Effector CD8-positive, alpha-beta T cell (primary cell): Measurements from ENCODE around the gene ACVR2B.
A peak's percentile ranks its signal among the peaks of the same experiment; 100 is the strongest.
"Not testable (repeated sequence)": the region's sequence is repeated elsewhere in the genome, so short reads cannot be mapped to it uniquely, and the experiment has no call there.

ENCODE experiments used
- DNase-seq: peaks from one replicate; lab custom pipeline; 2025; lab: John Stamatoyannopoulos, UW
- total RNA-seq, 4 experiments: gene quantifications; one replicate each; lab custom pipeline; 2026; lab: John Stamatoyannopoulos, UW

ACVR2B gene
- total RNA-seq: 18.8 to 28.4 (median 22.9) reads per million in 4 experiments

- DNase-seq: peak; percentile 63
Measured at GRCh38 chr3:38453075-38453912, at the start of gene ACVR2B. TSS of gene ACVR2B (plus strand) at chr3:38453890. CDS start at chr3:38454323, 433 bp downstream.

GRCh38 chr3:38404286-38404685 lies 49.4 kb upstream of the ACVR2B start:
- DNase-seq: no peak

GRCh38 chr3:38411591-38411990 lies 42.1 kb upstream of the ACVR2B start:
- no peak for DNase-seq

GRCh38 chr3:38420758-38421157 lies 32.9 kb upstream of the ACVR2B start:
- DNase-seq: not testable (repeated sequence)

- DNase-seq: no peak
Measured at GRCh38 chr3:38421679-38422336, 31.9 kb upstream of the ACVR2B start.

DNA sequence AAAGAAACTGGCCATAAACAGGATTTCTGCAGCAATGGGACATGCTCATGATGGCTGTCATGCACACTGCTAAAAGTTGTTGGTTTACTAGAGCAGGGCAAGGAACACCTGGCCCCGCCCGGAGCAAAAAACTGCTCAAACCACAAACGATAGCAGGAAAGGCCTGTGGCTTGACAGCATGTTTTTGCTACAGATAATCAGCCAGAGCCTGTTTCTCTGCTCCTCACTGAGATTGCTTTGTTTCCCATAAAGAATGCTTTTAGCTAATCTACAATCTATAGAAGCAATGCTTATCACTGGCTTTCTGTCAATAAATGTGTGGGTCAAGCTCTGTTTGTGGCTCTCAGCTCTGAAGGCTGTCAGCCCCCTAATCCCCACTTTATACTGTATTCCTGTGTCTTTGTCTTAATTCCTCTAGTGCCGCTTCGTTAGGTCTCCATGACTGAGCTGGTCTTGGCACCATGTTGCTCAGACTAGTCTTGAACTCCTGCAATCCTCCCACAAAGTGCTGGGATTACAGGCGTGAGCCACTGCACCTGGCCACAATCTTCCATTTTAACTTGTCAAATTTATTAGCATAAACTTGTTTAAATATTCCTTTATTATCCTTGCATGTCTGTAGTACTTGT lies 26.8 kb upstream of the ACVR2B start:
- not testable (repeated sequence) for DNase-seq

DNA sequence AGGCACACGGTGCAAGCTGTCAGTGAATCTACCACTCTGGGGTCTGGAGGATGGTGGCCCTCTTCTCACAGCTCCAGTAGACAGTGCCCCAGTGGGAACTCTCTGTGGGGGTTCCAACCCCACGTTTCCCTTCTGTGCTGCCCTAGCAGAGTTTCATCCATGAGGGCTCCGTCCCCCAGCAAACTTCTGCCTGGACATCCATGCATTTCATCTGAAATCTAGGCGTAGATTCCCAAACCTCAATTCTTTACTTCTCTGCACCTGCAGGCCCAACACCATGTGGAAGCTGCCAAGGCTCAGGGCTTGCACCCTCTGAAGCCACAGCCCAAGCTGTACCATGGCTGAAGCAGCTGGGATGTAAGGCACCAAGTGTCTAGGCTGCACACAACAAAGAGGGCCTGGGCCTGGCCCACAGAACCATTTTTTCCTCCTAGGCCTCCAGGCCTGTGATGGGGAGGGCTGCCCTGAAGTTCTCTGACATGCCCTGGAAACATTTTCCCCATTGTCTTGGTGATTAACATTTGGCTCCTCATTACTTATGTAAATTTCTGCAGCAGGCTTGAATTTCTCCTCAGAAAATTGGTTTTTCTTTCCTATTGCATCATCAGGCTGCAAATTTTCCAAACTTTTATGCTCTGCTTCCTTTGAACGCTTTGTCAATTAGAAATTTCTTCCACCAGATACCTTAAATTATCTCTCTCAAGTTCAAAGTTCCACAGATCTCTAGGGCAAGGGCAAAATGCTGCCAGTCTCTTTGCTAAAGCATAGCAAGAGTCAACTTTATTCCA lies 20.6 kb upstream of the ACVR2B start:
- DNase-seq: not testable (repeated sequence)

- DNase-seq: not testable (repeated sequence)
Measured at GRCh38 chr3:38433661-38434060, 20.0 kb upstream of the ACVR2B start.

DNA sequence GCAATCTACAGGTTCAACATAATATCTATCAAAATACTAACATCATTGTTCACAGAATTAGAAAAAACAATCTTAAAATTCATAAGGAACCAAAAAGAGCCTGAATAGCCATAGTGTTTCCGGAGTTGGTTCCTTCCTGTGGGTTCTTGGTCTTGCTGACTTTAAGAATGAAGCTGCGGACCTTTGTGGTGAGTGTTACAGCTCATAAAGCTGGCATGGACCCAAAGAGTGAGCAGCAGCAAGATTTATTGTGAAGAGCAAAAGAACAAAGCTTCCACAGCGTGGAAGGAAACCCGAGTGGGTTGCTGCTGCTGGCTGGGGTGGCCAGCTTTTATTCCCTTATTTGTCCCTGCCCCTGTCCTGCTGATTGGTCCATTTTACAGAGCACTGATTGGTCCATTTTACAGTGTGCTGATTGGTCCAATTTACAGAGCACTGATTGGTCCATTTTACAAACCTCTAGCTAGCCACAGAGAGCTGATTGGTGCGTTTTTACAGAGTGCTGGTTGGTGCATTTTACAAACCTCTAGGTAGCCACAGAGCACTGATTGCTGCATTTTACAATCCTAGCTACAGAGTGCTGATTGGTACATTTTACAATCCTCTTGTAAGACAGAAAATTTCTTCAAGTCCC lies 15.1 kb upstream of the ACVR2B start:
- DNase-seq: not testable (repeated sequence)

DNA sequence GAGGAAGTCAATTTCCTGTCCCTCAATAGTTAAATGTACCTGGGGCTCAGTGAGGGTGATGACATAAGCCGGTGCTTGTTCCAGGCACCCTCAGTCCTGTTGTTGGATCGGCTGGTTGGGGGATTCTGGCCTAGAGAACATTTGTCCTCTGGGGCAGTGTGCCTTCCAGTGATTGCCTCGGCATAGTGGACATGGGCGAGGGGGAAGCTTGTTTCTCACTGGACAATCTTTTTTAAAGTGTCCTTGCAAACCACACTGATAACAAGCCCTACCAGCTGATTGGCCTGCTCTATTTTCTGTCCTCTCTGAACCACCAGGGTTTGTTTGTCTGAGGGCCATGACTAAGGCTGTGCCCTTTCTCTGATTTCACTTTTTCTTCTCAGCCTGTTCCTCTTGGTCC lies 10.5 kb upstream of the ACVR2B start:
- not testable (repeated sequence) for DNase-seq

- DNase-seq: no peak
Measured at GRCh38 chr3:38446085-38446686, 7.5 kb upstream of the ACVR2B start.

DNA sequence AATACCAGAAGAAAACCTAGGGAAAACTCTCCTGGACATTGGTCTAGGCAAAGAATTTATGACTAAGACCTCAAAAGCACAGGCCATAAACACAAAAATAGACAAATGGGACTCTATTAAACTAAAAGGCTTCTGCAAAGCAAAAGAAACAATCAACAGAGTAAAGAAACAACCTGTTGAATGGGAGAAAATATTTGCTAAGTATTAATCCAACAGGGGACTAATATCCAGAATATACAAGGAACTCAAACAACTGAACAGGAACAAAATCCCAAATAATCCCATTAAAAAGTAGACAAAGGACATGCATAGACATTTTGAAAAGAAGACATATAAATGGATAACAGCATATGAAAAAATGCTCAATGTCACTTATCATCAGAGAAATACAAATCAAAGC lies 6.9 kb upstream of the ACVR2B start:
- no peak for DNase-seq

- no peak for DNase-seq
Measured at GRCh38 chr3:38450853-38451252, 2.8 kb upstream of the ACVR2B start.

DNA sequence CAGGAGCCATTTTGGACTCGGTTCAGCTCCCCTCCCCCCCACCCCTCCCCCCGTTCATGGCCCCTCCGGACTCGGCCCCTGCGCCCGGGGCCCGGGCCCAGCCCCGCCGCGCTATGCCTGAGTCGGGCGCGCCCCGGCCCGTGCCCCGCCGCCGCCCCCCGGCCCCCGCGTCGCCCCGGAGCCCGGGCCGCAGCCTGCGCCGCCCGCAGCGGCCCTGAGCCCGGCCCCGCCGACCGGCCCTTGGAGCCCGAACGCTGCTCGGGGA lies 155 bp downstream of the ACVR2B start:
- DNase-seq: no peak

GRCh38 chr3:38454178-38454883 lies 641 bp downstream of the ACVR2B start:
- no peak for DNase-seq

- DNase-seq: peak; percentile 24
Measured at GRCh38 chr3:38454884-38455638, 1.4 kb downstream of the ACVR2B start.

GRCh38 chr3:38455639-38456430 lies 2.1 kb downstream of the ACVR2B start:
- no peak for DNase-seq

DNA sequence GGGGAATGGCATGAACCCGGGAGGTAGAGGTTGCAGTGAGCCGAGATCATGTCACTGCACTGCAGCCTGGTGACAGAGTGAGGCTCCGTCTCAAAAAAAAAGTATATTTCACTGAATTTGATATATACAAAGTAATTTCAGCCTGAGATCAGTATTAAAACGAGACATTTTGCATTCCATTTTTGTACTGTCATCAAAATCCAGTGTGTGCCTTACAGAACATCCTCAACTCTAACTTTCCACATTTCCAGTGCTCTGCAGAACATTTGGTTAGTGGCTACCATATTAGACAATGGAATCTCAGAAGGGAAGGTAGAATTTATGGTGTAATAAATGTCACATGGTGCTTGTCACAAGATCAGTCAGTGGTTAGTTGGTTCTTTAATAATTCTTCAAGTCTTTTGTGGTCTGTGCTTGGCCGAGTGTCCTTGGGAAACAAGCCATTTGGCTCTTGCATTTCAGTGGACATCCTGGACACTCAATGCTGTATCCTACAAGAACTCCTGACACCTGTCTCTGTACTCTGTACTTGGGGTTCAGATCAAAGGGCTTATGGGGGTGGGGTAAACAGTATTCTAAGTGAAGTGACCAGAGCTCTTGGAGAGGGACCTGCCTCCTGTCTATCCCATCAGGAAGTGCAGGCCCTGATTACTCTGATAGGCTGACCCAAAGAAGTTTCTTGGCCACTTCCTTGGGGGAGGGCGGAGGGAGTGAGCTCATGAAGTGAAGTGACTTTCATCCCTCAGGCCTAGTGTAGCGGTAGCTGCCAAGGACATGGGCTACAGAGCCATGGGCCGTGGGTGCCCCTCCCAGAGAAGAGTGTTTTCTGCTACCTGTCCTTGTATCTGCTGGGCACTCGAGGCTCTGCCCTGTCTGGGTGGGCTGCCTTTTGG lies 3.7 kb downstream of the ACVR2B start:
- no peak for DNase-seq
